Suprapubic skin (tissue), 4 donors: ENCODE results near the gene CA11.

Source experiments
- POLR2A ChIP-seq, 2 donors: fragments of 450-650 bp; IDR thresholded peaks; one replicate each; pipeline ENCODE4 v1.6.1; 2017; ENCODE audit warnings: antibody characterized with exemption in 2 of 2, mild to moderate bottlenecking in 2 of 2, moderate library complexity in 2 of 2
- POLR2AphosphoS5 ChIP-seq, 3 donors: sonication (generic); formaldehyde crosslinking; IDR thresholded peaks; one replicate each; pipeline ENCODE4 v1.6.1; 2017; ENCODE audit warnings: antibody characterized with exemption in 3 of 3
- TF ChIP-seq, protein P1 (sequence below), 2 donors: fragments of 200-600 bp in 1 of 2; fragments of 450-650 bp in 1 of 2; sonication (generic) in 1 of 2; IDR thresholded peaks; one replicate each; pipeline ENCODE4 v1.5.1; 2016 to 2019; ENCODE audit warnings: antibody characterized with exemption in 2 of 2, mild to moderate bottlenecking in 1 of 2, moderate library complexity in 1 of 2

DNA sequence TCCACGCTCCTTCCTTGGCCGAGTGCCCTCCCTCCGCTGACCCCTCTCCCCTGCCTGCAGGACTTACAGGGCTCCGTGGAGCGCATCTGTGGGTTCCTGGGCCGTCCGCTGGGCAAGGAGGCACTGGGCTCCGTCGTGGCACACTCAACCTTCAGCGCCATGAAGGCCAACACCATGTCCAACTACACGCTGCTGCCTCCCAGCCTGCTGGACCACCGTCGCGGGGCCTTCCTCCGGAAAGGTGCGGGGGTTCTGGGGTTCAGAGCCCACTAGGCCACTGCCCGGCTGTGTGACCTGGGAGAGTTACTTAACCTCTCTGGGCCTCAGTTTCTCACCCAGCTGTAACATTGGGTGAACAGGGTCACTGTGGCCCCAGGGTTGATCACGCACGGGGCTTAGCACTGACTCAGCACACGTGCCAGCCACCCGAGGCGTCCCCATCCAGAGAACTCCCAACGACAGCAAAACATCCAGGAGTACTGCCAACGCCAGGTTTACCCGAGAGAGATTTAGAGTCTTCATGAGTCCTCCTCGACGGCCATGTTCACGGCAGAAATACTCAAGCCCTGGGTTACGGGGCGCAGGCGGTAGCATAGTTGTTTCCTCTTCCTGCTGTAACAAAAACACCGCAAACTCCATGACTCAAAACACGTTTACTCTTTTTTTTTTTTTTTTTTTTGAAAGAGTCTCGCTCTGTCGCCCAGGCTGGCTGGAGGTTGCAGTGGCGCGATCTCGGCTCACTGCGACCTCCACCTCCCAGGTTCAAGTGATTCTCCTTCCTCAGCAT is 49.1 kb downstream of the CA11 start:
- TF ChIP-seq, protein P1, sequence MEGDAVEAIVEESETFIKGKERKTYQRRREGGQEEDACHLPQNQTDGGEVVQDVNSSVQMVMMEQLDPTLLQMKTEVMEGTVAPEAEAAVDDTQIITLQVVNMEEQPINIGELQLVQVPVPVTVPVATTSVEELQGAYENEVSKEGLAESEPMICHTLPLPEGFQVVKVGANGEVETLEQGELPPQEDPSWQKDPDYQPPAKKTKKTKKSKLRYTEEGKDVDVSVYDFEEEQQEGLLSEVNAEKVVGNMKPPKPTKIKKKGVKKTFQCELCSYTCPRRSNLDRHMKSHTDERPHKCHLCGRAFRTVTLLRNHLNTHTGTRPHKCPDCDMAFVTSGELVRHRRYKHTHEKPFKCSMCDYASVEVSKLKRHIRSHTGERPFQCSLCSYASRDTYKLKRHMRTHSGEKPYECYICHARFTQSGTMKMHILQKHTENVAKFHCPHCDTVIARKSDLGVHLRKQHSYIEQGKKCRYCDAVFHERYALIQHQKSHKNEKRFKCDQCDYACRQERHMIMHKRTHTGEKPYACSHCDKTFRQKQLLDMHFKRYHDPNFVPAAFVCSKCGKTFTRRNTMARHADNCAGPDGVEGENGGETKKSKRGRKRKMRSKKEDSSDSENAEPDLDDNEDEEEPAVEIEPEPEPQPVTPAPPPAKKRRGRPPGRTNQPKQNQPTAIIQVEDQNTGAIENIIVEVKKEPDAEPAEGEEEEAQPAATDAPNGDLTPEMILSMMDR (IDR thresholded peaks at IDR 0.05): no peak
- TF ChIP-seq POLR2AphosphoS5 (IDR thresholded peaks at IDR 0.05) (no peak), POLR2A (IDR thresholded peaks at IDR 0.05) (no peak)
